GM19238 (cell line): ENCODE measurements around the gene ITGA7.

Experiments used
- DNase-seq: peaks from one replicate; pipeline ENCODE4 v3.0.0; 2011; ENCODE audit warnings: low spot score; ENCODE audit not compliant: insufficient read length

Gene ITGA7

DNA sequence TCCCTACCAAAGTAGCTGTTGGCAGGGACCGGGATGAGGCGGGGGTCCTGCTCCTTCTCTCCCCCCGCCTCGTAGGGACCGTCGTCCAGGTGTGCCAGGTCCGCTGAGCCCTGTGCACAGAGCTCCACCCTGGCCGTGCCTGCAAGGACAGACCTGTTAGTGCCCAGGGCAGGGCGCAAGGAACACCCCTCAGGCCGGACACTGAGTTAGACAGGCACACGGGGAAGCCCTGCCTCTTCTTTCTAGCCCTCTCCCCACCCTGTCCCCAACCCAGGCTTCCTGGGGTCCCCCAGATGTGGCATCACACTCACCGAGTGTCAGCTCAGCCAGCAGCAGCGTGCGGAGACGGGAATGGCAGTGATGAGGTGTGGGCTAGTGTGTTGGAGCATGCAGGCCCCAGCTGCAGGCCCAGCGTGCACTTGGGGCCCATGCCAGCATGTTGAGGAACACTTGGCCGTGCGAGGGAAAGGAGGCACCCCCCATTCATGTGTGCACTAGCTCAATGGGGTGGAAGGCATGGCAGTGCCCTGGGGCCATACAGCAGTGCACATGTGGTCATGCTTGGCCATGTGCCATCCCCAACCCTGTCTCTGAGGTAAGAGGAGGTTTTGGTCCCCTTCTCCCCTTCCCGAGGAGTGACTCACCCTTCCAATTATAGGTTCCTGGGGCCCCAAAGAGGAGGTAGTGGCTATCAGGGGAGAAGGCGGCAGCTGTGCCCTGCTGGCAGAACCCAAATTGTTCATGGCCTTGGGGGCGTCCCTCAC lies 7.3 kb downstream of the ITGA7 start:
- DNase-seq = no peak

DNA sequence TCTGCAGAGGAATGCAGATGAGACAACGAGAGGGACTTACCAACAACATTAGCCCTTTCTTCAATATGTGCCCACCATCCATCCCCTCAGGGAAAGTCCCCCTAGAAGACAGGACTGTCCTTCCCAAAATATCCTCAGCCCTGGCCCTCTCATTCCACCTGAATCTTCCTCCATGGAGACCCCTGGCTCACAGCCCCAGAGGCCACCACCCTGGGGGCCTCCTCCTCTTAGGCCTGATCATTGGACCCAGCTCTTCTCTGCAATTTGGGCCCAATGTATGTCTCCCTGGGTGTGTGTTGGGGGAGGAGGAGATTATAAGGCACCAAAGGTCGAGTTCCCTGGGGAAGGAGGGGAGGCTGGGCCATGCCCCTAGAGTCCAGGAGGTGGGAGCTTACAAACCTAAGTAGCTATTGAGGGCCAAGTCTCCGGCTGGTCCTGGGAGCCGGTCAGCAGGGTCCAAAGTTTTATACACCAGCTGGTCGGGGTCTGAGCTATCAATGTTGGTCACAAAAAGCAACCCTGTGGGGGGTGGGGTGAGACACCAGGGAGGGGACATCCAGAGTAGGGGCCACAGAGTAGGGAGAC lies 8.1 kb downstream of the ITGA7 start:
- no peak for DNase-seq

DNA sequence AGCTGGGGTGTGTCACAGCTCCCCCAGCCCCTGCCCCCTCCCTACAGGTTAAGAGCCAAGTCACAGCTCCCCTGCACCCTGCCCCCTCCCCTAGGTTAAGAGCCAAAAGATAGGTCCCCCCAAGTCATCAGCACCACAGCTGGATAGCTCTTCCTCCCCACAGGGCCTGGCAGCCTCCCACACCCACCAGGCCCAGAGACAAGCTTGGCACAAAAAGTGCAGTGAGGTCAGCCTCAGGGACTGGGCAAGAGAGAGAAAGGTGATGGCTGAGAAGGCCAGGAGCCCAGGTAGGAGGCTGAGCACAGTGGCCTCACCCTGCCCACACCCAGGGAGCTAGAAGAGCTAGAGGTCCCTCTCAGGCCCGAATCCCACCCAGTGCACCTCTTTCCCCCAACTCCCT lies 8.7 kb downstream of the ITGA7 start:
- no peak for DNase-seq

DNA sequence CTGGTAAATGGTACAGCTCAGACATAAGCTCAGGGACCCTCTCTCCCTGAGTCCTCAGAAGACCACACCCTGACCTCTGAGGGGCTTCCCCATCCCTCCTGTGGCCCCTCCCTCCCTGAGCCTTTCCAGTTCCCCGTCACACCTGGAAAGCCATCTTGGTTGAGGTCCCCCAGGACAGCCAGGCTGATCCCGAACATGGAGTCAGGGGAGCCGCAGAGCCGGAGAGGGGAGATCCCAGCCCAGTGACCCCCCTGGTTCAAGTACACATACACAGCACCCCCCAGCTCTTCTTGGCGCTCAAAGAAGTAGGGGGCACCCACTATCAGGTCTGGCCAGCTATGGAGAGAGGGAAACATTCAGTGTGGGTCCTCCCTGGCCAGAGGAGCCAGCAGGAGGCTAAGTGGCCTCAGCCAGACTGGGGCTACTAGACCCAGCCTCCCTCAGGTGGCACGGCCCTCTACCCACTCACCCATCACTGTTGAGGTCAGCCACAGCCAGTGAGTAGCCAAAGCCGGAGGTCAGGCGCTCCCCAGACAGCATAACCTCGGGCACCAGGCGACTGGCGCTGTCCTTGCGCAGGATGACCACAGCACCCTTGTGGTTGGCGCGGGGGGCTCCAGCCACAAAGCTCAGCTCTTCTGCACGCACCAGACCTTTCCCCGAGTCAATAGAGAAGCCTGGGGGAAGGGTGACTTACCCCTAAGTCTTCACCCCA lies 9.3 kb downstream of the ITGA7 start:
- DNase-seq = no peak

DNA sequence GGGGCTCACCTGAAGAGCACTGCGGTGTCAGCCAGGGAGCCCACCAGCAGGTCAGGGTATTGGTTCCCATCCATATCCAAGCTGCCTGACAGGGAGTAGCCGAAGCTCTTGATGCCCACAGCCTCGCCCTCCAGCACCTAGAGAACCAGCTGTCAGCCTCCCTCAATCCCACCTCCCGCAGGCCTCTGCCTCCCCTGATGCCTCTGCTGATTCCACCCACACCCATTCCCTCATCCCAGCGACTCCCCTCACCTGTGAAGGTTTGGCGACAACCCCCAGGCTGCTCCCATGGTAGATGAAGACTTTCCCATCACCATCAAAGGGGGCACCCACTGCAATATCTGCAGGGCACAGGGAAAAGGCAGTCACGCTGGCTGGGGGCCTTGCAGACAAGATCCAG lies 10.0 kb downstream of the ITGA7 start:
- no peak for DNase-seq

DNA sequence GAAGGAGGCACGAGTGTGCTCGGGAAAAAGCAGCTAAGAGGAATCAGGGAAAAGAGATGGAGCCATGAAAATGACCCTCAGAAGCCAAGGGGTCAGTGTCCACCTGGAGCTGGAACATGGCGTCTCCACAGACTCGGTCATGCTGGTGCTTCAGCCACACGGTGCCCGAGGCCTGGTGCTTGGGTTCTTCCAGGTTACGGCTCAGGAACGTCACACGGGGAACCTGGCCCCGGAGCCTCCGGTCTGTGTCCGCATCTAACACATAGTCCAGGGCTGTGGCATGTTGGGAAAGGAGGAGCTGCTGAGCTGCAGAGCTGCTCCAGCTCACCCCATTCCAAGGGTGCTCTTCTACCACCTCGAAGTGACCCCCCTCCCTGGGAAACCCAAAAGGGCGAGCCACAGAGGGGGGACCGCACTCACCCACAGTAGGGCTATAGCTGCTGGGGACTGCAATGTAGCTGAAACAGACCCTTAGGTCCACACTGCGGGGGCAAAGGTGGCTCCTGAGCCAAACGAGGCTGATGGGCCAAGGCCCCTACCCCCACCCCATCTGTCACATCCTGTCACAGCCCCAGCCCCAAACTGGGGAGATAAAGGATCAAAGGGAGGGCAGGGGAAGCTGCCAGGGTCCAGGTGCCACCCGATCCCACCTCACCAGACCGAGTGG lies 10.8 kb downstream of the ITGA7 start:
- DNase-seq = no peak

DNA sequence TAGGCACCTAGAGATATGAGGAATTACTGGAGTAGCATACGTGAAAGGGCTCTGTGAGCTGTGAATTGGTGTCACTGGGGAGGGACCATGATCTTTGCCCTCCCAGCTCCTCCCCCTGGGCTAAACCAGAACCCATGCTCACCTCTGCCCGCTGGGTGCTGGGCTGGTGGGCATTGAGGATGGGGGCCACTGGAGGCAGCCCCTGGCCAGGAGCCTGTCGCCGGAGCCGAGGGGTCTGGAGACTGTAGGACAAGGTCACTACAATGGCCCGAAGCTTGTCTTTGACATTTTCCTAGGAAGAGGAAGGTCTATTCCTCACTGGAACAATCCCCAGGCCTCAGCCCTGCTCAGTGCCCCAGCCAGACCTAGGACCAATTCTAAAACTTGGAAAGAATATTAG lies 11.6 kb downstream of the ITGA7 start:
- no peak for DNase-seq

DNA sequence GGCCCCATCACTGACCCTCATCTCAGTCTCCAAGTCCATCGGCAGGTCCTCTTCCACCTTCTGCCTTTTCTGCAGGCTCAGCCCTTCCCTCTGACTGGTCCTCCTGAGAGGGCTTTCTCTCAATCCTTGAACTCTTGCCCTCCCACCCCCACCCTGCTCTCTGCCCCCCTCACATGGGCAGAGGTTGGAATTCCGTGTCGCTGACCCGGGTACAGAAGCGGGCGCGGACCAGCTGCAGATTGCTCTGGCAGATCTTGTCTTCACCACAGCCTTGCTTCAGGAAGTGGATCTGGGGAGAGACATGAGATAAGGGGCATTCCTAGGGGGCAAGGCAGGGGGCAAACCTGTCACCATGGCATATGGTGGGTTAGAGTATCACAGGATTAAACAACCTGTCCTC lies 12.4 kb downstream of the ITGA7 start:
- no peak for DNase-seq

DNA sequence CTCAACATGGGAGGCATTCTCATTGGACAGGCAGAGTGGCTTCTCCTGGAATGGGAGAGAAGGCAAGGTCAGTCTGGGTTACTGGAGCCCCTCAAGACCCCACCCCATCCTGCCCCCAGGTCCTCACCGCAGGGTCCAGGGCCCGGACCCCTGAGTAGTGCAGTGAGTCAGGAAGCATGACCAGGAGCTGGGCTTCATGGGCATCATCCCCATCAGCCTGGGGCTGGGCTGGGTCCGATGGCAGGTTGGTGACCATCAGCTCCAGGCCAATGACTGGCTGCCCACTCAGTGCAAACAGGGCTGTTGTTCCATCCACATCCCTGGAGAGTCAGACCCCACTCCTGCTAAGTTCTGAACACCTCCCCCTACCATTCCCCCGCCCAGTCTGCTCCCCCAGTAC lies 13.1 kb downstream of the ITGA7 start:
- no peak for DNase-seq

DNA sequence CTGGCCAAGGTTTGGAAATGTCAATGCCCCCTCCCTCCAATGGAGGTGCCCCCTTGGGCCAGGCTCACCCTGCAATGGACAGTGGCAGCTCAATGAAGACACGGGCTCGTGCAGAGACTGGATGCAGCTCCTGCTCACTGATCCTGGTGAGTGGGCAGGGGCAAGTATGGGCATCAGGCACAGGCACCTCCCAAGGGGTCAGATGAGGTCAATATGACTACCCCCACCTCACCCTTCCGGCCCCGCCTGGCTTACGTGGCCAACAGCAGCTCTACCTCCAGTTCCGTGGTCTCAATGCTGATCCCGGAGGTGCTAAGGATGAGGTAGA lies 13.6 kb downstream of the ITGA7 start:
- DNase-seq = no peak

DNA sequence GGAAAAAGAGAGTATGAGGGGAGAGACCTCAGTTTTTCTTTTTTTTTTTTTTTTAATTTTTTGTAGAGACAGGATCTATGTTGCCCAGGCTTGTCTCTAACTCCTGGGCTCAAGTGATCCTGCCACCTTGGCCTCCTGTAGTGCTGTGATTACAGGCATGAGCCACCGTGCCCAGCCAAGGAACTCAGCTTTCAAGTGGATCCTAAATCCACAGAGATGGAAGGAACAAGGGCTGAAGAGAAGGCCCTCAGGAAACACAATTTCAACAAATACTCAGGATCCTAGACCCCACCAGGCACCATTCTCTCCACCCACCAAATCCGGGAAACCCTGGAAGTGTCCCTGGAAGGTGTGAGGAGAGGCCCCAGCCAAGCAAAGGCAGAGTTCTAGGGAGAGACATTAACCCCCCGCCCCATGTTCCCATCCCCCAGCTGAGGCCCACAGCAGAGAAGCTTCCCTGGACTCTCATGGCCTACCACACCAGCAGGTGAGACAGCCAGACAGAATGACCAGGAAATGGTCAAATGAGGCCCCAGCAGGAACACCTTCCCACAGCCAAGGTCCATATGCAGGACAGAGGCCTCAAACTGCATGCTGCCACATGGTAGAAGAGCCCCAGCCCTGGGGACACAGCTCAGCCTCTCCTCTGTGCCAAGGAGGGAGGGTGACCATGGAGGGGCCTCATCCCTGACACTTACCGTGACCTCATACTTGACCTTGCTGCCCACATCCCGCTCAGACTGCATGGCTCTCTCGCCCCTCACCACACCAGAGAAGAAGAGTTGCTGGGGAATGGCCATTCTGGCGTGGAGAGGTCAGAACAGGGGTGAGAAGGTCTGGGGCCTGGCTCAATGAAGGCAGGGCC lies 14.1 kb downstream of the ITGA7 start:
- no peak for DNase-seq

DNA sequence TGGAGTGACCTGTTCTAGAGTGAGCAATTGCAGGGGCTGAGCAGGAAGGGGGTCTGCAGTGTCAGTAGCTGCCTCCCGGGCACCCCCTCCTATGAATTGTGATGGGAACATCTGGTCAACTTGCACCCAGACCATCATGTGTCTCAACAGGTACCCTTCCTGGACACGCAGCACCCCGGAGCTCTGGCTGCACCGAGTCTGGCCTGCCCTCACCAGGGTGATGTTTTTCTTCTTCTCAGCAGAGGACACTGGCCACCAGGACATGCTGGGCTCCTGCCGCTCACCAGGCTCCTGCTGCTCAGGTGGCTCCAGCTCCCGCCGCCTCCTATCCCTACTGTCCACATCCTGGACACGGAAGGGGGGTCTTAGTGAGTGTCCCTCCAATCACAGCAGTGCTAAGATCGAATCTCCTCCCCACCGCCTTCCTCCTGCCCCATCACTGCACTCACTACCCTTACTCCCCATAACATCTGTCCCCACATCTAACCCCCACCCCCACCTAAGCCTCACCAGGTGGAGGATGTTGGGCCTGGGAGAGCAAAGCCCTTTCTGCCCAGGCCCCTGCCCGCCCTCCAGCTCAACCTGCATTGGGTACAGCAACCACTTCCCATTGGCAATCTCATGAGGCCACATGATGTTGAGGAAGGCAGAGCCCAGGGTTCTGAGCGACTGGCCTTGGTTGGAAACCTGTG lies 14.9 kb downstream of the ITGA7 start:
- no peak for DNase-seq

DNA sequence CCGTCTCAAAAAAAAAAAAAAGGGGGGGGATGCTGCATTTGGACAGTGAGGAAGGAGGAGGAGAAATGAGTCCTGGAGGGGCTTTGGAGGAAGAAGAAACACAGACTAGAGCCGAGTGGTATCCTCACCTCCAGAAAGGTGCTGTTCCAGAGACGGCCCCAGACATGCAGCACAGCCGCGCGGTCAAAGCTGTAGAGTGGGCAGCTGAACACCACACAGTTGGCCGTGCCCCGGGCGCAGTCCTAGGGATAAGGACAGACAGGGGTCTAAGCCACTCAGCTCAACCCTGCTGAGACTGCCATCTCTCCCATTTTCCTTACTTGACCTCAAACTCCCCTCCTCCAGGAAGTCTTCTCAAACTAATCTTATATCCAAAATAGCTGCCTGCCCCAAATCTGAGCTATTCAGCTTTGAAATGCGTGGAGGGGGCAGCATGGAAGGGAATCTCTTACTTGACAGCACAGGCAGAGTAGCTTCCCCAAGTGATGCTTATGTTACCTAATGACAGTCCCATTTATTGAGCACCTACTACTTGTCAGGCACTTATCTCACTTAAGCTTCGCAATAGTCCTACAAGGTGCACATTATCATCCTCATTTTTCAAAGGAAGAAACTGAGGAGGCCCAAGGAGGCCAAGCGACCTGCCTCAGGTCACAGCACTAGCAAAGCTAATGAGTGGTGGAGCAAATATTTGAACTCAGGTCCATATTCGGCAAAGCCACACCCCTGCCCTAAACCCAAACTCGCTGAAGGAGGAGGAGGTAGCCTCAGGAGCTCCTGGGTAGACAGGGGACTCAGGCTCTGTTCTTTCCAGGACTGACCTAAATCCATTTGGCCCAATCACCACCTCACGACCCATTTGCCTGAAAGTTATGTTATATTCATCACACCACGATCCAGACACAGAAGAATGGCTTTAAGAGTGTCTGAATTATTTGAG lies 18.7 kb downstream of the ITGA7 start:
- no peak for DNase-seq

DNA sequence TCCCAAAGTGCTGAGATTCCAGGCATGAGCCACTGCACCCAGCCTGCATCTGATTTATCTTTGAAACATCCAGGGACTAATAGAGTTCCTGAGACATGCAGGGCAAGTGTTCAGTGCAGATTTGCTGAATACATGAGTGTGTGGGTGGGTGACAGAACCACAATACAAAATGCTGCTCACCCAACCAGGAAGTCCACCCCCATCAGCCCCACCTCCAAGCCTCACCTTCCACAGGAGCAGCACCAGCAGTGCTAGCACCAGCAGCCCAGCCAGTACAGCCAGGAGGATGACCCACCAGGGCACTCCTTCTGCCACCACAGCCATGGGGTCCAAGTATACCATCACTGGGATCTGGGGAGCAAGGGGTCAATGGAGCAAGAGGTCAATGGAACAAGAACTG lies 20.0 kb downstream of the ITGA7 start:
- DNase-seq = no peak

DNA sequence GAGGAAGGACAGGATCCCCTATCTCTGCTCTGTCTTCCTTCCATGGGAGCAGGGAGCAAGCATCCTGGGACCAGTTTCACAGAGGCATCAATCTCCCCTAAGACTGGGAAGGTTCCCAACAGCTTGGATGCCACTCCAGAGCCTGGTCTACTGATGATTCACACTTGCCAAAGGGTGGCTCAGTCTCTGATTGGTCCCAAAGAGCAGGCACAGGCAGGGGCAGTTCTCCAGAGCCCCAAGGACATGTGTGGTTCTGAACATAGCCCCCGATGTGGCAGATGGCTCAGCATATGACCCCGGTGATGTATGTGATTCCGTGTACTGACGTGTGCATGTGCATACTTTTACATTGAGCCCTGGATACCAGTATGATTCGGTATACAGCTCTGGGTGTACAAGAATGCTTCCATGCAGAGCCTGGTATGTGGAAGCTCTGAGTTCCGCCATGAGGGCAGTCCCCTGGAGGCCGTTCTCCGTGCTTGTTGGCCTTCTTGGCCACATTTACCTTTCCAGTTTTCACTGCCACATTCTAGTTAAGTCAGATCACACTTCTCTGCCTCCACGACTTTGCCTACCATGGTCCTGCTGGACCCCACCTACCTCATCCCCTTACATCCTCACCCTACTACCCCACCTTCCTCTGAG lies 21.2 kb downstream of the ITGA7 start:
- DNase-seq = no peak

DNA sequence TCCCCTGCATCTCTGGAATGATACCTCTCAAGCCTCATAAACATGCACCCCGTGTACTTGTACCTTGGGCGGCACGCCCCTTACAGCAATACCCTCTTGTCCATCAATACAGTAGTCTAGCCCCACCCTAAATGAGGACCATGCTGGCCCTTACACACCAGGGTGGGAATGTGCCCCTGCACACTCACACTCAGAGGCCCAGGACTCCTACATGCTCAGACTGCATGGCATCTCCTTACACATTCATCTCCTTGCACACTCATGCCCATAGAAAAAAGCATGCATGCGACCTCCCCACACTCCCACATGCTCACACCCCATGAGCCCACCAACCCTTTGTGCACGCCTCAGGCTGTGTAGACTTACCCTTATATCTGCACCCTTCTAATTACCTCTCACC lies 22.0 kb downstream of the ITGA7 start:
- no peak for DNase-seq

DNA sequence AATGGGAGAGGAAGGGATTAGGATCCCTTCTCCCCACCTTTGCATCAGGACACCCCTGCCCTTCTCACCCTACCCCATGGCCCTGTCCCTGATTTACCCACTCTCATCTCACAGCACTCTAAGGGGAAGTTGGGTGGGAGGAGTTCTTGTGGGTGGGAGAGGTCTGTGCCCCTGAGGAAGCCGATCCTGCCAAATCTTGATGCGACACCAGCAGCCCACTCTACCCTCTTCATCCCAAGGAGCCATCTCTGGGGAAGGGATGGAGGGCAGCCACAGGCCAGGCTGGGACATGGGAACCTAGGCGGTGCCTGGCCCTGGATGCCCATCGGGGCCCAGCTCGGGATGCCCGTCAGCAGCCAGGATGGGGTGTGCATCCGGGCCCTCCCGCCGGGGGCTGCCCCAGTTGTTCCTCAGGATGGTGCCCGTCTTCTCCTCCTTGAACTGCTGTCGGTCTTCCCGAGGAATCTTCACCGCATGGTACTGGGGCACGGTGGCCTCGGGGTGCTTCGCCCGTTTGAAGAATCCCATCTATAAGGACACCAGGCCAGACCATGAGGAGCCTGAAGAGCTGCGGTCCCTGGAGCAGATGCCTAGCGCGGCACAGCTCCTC lies 22.8 kb downstream of the ITGA7 start:
- no peak for DNase-seq

DNA sequence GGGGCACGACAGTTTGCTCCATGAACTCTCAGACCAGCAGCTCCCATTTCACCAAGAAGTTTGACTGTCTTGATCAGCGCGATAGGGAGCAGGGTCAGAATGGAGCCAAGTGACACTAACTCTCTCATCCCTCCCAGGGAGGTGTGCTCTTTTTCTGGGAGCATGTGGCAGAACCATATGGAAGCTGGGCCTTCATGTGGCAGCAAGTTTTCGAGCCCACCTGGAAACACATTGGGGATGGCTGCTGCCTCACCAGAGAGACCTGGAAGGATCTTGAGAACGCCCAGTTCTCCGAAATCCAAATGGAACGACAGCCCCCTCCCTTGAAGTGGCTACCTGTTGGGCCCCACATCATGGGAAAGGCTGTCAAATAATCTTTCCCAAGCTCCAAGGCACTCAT lies 24.0 kb downstream of the ITGA7 start:
- no peak for DNase-seq
